Activated naive CD8-positive, alpha-beta T cell treated with anti-CD3 and anti-CD28 coated beads for 36 hours (primary cell): Measurements from ENCODE around the gene SGMS2. TPM values are rescaled to one million over a fixed set of nuclear protein-coding genes. Genes with fewer than 3 reads are reported as not detected.
"Not testable (repeated sequence)": the region's sequence is repeated elsewhere in the genome, so short reads cannot be mapped to it uniquely, and the experiment has no call there.

ENCODE experiments used
- DNase-seq: peaks from one replicate; pipeline ENCODE4 v3.0.0; 2021
- H3K27ac Mint-ChIP-seq: one replicate; pipeline ENCODE4 v1.8.0; 2022; ENCODE audit warnings: mild to moderate bottlenecking, moderate library complexity, mixed read lengths
- H3K27me3 Mint-ChIP-seq: one replicate; pipeline ENCODE4 v1.8.0; 2022; ENCODE audit warnings: mild to moderate bottlenecking, mixed read lengths
- H3K36me3 Mint-ChIP-seq: one replicate; pipeline ENCODE4 v1.8.0; 2021; ENCODE audit warnings: mild to moderate bottlenecking, mixed read lengths
- H3K4me1 Mint-ChIP-seq: one replicate; pipeline ENCODE4 v1.8.0; 2021; ENCODE audit warnings: mixed read lengths
- H3K4me3 Mint-ChIP-seq: one replicate; pipeline ENCODE4 v1.8.0; 2022; ENCODE audit warnings: mild to moderate bottlenecking, moderate library complexity, mixed read lengths
- H3K9me3 Mint-ChIP-seq: one replicate; pipeline ENCODE4 v1.8.0; 2022; ENCODE audit warnings: mixed read lengths
- total RNA-seq, 2 experiments: library from RNA; stranded (reverse); gene quantifications; one replicate each; pipeline ENCODE4 v1.2.3, GENCODE V29; 2021

SGMS2 gene
- total RNA-seq, 2 experiments from 2014 or later: 0.46 to 0.56 TPM

DNA sequence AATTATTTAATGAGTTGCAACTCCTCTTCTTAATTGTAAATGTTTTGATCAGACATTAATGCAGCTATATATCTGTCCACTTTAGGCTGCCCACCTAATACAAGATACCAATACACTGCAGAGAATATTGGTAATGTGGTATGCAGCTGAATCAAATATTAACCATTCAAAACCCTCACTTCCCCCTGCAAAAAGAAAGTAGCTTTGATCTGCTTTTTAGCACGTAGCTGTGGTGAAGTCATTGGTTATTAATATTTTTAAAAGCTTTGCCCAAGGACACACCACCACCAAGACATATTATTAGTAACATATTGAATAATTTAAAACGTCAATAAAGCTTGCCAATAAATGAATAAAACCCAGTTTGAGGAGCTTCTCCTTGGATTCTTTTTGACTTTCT is 78.0 kb downstream of the SGMS2 start:
- H3K4me1 Mint-ChIP-seq: no peaks in the 10 kb centered on the region
- H3K36me3 Mint-ChIP-seq: peaks cover 3% of the 10 kb centered on the region
- H3K9me3 Mint-ChIP-seq: peaks cover 4% of the 10 kb centered on the region
- H3K4me3 Mint-ChIP-seq: no peak overlapping the region
- DNase-seq: no peak
- no peak overlapping the region for H3K27ac Mint-ChIP-seq
- peaks cover 10% of the 10 kb centered on the region for H3K27me3 Mint-ChIP-seq

DNA sequence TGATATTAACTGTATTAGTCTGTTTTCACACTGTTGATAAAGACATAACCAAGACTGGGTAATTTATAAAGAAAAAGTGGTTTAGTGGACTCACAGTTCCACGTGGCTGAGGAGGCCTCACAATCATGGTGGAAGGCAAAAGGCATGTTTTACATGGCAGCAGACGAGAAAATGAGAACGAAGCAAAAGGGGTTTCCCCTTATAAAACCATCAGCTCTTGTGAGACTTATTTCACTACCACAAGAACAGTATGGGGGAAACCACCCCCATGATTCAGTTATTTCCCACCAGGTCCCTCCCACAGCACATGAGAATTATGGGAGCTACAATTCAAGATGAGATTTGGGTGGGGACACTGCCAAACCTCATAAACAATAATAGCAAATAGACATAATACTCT is 80.3 kb downstream of the SGMS2 start:
- DNase-seq, H3K4me3 Mint-ChIP-seq, H3K9me3 Mint-ChIP-seq, H3K27me3 Mint-ChIP-seq, H3K4me1 Mint-ChIP-seq, H3K36me3 Mint-ChIP-seq, H3K27ac Mint-ChIP-seq: not testable (repeated sequence)

DNA sequence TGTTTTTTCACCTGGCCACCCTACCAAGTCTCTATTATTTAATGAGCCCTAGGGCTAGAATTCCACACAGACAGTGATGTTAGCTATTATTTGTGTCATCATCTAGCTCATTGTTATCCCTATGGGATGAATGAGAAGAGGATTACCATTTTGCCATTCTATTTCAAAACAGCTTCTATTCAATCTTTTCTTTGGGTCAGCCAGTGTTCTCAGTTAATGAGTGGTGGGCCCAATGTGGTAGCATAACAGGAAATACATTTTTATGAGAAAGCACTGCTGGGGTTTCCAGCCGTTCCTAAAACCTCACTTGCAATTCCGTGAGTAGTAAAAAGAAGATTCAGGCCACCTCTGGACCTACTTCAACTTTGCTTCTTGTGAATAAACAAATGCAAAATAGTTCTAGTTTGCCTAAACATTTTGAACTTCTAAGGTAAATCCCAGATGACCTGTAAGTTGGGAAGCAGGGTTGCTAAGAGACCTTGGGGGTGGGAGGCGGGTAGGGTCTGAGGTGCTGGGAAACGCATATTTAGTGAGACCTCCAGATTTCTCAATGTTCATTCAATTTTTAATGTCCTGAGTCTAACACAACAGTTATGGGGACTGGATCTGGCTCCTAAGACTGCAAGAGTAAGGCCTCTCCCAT is 81.8 kb downstream of the SGMS2 start:
- peaks cover 4% of the 10 kb centered on the region for H3K9me3 Mint-ChIP-seq
- H3K27me3 Mint-ChIP-seq: peaks cover 5% of the 10 kb centered on the region
- DNase-seq: no peak
- no peak overlapping the region for H3K4me3 Mint-ChIP-seq
- H3K27ac Mint-ChIP-seq: no peak overlapping the region
- peaks cover 3% of the 10 kb centered on the region for H3K36me3 Mint-ChIP-seq
- H3K4me1 Mint-ChIP-seq: no peaks in the 10 kb centered on the region

DNA sequence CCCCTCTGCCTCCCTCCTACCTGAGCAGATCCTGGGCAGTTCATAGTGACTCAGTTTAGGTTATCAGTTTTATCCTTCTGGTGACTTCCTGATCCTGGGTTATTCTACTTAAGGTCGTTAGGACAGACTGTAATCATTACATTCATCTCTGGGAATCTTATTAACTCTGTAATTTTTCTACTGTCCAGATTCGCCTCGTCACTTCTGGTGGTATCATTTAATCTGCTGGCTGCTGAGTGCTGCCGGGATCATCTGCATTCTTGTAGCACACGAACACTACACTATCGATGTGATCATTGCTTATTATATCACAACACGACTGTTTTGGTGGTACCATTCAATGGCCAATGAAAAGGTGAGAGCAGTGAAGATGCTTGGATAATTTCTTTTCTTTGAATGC is 83.6 kb downstream of the SGMS2 start:
- Mint-ChIP-seq H3K4me1 (peaks cover 2% of the 10 kb centered on the region), H3K36me3 (peaks cover 3% of the 10 kb centered on the region), H3K27ac (no peak overlapping the region), H3K27me3 (no peaks in the 10 kb centered on the region), H3K9me3 (peaks cover 4% of the 10 kb centered on the region), H3K4me3 (no peak overlapping the region)
- DNase-seq: no peak

DNA sequence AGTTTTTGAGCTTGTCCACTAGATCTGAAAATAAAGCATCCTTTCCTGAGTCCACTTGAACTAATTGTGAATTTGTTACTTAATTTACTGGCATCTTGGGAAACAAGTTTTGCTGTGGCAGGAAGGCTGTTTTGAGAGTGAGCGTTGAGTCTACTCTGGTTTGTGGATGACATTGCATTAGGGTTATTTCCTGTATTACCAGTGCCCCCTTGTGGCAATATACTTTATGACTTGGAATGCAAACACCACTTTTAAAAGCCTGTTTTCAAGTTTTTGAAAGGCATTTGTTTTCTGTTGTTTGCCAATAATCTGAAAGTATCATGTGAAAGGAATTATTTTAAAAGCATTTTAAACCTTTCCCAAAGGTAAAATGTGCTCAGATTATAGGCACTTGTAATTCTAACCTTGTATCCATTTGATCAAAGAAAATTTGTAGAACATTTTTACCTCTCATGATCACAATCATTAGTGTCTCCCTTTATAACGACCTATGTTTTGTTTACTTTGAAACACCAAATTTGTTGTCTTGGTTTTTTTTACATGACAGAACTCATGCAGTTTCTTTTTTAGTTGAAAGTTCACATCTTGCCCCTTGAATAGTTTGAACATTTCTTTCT is 88.7 kb downstream of the SGMS2 start:
- Mint-ChIP-seq H3K4me1 (peaks cover 2% of the 10 kb centered on the region), H3K27me3 (no peaks in the 10 kb centered on the region), H3K9me3 (no peaks in the 10 kb centered on the region), H3K36me3 (peaks cover under 1% of the 10 kb centered on the region), H3K4me3 (no peak overlapping the region), H3K27ac (no peak overlapping the region)
- no peak for DNase-seq

DNA sequence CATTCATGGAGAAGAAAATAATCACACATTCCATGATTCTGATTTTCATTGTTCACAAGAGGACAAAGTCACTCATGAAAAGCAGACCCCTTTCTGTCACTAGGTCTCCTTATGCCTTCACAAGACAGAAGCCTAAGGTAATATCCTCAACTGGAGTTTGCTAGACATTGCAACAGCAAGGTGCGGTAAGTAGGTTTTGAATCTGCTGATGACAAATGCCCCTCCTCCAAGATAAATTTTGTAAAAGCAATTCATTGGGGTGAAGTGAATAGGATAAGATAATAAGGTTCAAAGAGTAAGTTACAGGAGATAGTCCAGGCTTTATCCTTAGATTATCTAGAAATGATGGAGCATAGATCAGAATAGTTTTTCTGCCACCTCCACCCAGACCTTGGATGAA is 90.5 kb downstream of the SGMS2 start:
- DNase-seq: no peak
- Mint-ChIP-seq H3K36me3 (peaks cover 11% of the 10 kb centered on the region), H3K27ac (no peak overlapping the region), H3K4me1 (peaks cover 2% of the 10 kb centered on the region), H3K9me3 (peaks cover 8% of the 10 kb centered on the region), H3K4me3 (no peak overlapping the region), H3K27me3 (no peaks in the 10 kb centered on the region)

DNA sequence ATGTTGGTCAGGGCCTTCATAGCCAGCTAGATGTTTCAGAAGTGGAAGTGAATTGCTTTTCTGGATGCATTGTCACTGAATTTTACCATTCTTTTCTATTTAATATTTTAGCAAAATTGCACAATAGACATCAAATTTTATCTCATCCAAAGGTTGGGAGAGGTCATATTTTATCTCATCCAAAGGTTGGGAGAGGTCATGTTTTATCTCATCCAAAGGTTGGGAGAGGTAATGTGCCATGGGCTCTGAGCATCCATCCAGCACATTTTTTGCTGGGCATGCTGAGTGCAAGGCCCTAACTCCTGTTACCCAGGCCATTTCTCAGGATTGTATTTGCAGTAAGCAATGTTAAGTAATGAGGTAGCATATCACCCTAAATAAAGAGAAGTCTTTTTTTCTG is 91.9 kb downstream of the SGMS2 start:
- peaks cover 2% of the 10 kb centered on the region for H3K4me1 Mint-ChIP-seq
- no peak overlapping the region for H3K27ac Mint-ChIP-seq
- DNase-seq: no peak
- peaks cover 8% of the 10 kb centered on the region for H3K9me3 Mint-ChIP-seq
- H3K27me3 Mint-ChIP-seq: no peaks in the 10 kb centered on the region
- no peak overlapping the region for H3K4me3 Mint-ChIP-seq
- peaks cover 11% of the 10 kb centered on the region for H3K36me3 Mint-ChIP-seq

DNA sequence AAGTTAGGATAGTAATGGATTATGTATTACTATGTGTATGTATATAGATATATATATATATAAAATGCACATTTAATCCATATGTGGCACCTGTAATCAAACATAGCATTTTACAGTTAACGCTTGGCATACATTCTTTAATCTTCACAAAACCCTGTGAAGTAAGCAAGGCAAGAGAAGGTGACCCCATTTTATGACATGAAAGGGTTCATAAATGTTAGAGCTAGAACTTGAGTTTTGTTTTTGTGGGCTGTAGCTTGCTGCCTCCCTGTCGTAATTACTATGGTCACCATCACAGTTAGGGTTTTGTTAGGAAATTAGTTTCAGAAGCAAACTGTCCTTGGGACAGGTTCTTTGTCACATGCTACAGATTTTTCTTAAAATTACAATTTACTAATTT is 92.8 kb downstream of the SGMS2 start:
- Mint-ChIP-seq H3K4me1 (peaks cover 2% of the 10 kb centered on the region), H3K4me3 (no peak overlapping the region), H3K27me3 (no peaks in the 10 kb centered on the region), H3K27ac (no peak overlapping the region), H3K9me3 (peaks cover 8% of the 10 kb centered on the region), H3K36me3 (peaks cover 11% of the 10 kb centered on the region)
- DNase-seq: no peak

DNA sequence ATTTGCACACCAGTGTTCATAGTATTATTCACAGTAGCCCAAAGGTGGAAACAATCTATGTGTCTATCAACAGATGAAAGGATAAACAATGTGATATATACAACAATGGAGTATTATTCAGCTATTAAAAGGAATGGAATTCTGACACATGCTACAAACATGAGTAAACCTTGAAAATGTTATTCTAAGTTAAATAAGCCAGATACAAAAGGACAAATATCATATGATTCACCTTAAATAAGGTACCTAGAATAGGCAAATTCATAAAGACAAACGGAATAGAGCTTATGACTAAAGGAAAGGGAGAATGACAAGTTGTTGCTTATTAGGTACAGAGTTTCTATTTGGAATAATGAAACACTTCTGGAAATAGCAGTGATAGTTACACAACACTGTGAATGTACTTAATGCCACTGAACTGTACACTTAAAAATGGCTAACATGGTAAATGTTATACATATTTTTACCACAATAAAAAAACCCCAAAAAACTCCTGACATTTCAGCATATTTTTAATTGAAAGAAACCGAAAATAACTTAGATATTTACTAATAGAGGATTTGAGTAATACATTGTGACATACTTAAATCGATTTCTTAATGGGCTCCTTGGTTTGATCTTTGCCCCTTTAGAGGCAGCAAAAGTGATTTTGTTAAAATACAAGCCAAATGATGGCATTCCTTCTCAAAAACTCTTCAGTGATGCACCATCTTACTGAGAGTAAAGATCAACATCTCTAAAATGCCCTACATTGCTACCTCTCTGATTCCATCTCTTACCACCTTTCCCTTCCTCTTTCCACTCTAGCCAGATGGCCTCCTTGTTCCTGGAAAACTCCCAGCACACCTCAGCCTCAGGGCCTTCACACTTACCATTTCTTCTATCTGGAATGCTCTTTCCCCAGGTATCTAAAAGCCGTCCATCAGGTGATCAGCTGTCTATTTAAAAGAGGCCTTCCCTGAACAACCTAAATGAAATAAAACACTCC is 98.0 kb downstream of the SGMS2 start:
- H3K9me3 Mint-ChIP-seq: peaks cover 8% of the 10 kb centered on the region
- H3K4me1 Mint-ChIP-seq: no peaks in the 10 kb centered on the region
- H3K36me3 Mint-ChIP-seq: peaks cover 11% of the 10 kb centered on the region
- DNase-seq: no peak
- no peak overlapping the region for H3K27ac Mint-ChIP-seq
- H3K27me3 Mint-ChIP-seq: no peaks in the 10 kb centered on the region
- no peak overlapping the region for H3K4me3 Mint-ChIP-seq

DNA sequence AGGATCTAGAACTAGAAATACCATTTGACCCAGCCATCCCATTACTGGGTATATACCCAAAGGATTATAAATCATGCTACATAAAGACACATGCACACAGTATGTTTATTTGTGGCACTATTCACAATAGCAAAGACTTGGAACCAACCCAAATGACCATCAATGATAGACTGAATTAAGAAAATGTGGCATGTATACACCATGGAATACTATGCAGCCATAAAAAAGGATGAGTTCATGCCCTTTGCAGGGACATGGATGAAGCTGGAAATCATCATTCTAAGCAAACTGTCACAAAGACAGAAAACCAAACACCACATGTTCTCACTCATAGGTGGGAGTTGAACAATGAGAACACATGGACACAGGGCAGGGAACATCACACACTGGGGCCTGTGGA is 101.0 kb downstream of the SGMS2 start:
- H3K36me3 Mint-ChIP-seq, H3K9me3 Mint-ChIP-seq, DNase-seq, H3K27me3 Mint-ChIP-seq, H3K4me1 Mint-ChIP-seq, H3K4me3 Mint-ChIP-seq, H3K27ac Mint-ChIP-seq: not testable (repeated sequence)

DNA sequence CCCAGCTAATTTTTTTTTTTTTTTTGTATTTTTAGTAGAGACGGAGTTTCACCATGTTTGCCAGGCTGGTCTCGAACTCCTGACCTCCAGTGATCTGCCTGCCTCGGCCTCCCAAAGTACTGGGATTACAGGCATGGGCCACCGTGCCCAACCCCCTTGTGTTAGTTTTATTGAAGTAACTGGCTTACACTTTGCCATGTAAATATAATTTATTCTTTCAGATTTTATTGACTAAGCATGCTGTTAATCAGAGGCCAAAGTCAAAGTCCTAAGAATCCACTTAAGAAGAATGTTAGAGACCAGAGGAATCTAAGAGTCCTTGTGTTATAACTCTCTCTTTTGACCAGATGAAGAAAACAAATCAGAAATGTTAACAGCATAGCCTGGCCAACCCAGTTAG is 102.1 kb downstream of the SGMS2 start:
- DNase-seq, H3K4me1 Mint-ChIP-seq, H3K4me3 Mint-ChIP-seq, H3K36me3 Mint-ChIP-seq, H3K9me3 Mint-ChIP-seq, H3K27ac Mint-ChIP-seq, H3K27me3 Mint-ChIP-seq: not testable (repeated sequence)

DNA sequence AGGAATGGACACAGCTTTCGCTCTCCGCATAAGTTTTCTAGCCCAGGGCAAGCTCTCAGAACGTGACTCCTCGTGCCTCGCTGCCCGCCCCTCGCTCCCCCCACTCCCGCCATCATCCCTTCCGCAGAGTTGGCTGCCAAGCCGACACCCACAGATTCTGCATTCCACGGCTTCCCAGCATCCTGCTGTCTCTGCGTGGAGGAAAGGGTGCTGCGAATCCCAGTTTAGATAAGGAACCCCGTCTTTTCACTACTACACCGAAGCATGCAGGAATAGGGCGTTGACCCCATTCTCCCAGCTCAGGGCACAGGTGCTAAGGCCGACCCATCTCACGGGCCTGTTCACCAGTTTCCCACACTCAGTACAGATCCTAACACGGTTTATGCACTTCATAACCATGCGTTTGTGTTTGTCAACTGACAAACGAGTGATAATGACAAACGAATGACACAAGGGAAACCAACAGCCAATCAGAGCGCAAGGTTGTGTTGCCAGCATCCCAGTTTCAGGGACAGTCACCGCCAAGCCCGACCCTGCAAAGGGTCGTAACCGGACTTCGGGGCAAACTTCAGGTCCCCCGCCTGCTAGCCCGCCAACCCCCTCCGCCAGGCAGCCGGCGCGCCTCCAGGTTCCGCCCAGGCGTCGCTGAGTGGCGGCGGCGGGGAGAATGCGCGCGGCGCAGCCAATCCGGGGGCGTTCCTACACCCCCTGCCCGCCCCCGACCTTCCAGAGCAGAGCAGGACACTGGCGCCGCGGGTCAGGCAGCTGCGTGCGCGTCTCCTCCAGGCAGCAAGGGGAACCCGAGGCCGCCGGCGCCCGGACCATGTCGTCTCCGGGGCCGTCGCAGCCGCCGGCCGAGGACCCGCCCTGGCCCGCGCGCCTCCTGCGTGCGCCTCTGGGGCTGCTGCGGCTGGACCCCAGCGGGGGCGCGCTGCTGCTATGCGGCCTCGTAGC is 106.4 kb downstream of the SGMS2 start, which contains the start of gene CYP2U1:
Gene CYP2U1 (plus strand): TSS at position 729 of the 954 bp plus-strand sequence. CDS start 95 bp downstream, at position 824.
- Mint-ChIP-seq H3K27ac (peak within 1 kb of the TSS; percentile 77), H3K4me3 (peak within 1 kb of the TSS; percentile 88), H3K4me1 (peaks cover 29% of the 10 kb centered on the region), H3K9me3 (no peaks in the 10 kb centered on the region), H3K27me3 (no peaks in the 10 kb centered on the region), H3K36me3 (peaks cover 7% of the 10 kb centered on the region)
- peak; percentile 81 for DNase-seq

DNA sequence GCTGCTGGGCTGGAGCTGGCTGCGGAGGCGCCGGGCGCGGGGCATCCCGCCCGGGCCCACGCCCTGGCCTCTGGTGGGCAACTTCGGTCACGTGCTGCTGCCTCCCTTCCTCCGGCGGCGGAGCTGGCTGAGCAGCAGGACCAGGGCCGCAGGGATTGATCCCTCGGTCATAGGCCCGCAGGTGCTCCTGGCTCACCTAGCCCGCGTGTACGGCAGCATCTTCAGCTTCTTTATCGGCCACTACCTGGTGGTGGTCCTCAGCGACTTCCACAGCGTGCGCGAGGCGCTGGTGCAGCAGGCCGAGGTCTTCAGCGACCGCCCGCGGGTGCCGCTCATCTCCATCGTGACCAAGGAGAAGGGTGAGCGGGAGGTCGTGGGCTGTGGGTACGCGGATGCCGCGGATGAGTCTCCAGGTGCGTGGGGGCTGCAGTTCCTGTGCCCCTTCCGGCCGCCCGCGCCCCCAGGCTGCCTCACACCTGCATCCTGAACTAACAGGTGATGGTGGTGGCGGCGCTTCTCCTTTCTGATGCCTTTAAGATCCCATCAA is 107.1 kb downstream of the SGMS2 start:
- DNase-seq: peak; percentile 20
- Mint-ChIP-seq H3K36me3 (peaks cover 11% of the 10 kb centered on the region), H3K4me1 (peaks cover 30% of the 10 kb centered on the region), H3K4me3 (peak overlapping the region; percentile 88), H3K27me3 (no peaks in the 10 kb centered on the region), H3K9me3 (no peaks in the 10 kb centered on the region), H3K27ac (peak overlapping the region; percentile 77)

DNA sequence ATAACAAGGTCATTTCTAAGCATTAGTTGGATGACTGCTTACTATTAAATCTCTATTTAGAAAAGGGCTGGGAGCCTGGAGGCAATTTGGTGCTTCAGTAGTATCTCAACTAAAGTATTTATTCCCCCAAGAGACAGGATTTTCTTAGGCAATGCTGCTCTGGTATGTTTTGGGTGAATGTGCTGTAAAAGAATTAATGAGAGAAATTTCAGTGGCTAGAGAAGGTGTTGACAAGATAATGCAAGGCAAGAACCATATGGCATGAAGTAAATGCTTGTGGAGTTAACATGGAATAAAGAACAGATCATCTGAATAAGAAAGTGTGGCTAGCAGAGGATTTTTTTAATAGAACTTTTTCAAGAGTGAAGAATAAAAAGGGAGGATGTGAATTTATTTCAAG is 110.5 kb downstream of the SGMS2 start:
- Mint-ChIP-seq H3K9me3 (no peaks in the 10 kb centered on the region), H3K27me3 (no peaks in the 10 kb centered on the region), H3K4me1 (peaks cover 42% of the 10 kb centered on the region), H3K4me3 (no peak overlapping the region), H3K36me3 (peaks cover 20% of the 10 kb centered on the region), H3K27ac (no peak overlapping the region)
- no peak for DNase-seq
